ENCODE results near the gene ALG12.

GRCh38 chr22:49904040-49904369, 14.2 kb downstream of the ALG12 start:
- TF ChIP-seq HNF4A (CRISPR knock-in tag; IDR thresholded peaks at IDR 0.05): no peak
- no peak for TF ChIP-seq PRDM15 (CRISPR knock-in tag; IDR thresholded peaks at IDR 0.05)
- TF ChIP-seq TFDP2 (CRISPR knock-in tag; IDR thresholded peaks at IDR 0.05): no peak
- TF ChIP-seq IRF1 (CRISPR knock-in tag; IDR thresholded peaks at IDR 0.05; ENCODE audit: low read depth): no peak
- no peak for TF ChIP-seq POLR2AphosphoS2 (IDR thresholded peaks at IDR 0.05; ENCODE audit: low read depth, low read length)
- no peak for TF ChIP-seq CTCF (CRISPR knock-in tag; IDR thresholded peaks at IDR 0.05)
- TF ChIP-seq ZNF646 (CRISPR knock-in tag; IDR thresholded peaks at IDR 0.05): no peak
- TF ChIP-seq RFX5 (IDR thresholded peaks at IDR 0.05; ENCODE audit: low read depth, low read length): no peak
